MCF 10A (cell line): ENCODE data around the gene ACKR1. TPM values are rescaled to one million over a fixed set of nuclear protein-coding genes. Genes with fewer than 3 reads are reported as not detected.

Source experiments
- BruUV-seq: library from RNA; stranded (reverse); fragments of 400-500 nt; replicated peaks from 2 replicates; lab custom pipeline; 2021; lab: Mats Ljungman, UMichigan
- CTCF ChIA-PET: fragments of 300-600 bp; sonication (Branson Sonifier 250); formaldehyde crosslinking; extraction: SDS; loops from one replicate; lab custom pipeline; 2021; ENCODE audit warnings: antibody characterized with exemption, inconsistent platforms; lab: Yijun Ruan, JAX
- POLR2A ChIA-PET: fragments of 300-600, 350-650 bp; sonication (Branson Sonifier 250); formaldehyde crosslinking; extraction: SDS; loops from one replicate; lab custom pipeline; 2020; ENCODE audit warnings: antibody characterized with exemption, inconsistent platforms; lab: Yijun Ruan, JAX
- DNase-seq: peaks from one replicate; pipeline ENCODE4 v3.0.0-alpha.2; 2018; ENCODE audit not compliant: unreplicated experiment
- H3K27ac Mint-ChIP-seq: one replicate; pipeline ENCODE4 v1.8.0; 2022; ENCODE audit warnings: mild to moderate bottlenecking, low read depth, mixed read lengths; ENCODE audit not compliant: unreplicated experiment
- H3K27me3 Mint-ChIP-seq: one replicate; pipeline ENCODE4 v1.8.0; 2022; ENCODE audit warnings: mixed read lengths; ENCODE audit not compliant: insufficient read depth, unreplicated experiment
- H3K36me3 Mint-ChIP-seq: one replicate; pipeline ENCODE4 v1.8.0; 2022; ENCODE audit warnings: mild to moderate bottlenecking, moderate library complexity, mixed read lengths; ENCODE audit not compliant: insufficient read depth, unreplicated experiment
- H3K4me1 Mint-ChIP-seq: one replicate; pipeline ENCODE4 v1.8.0; 2022; ENCODE audit warnings: mixed read lengths; ENCODE audit not compliant: insufficient read depth, unreplicated experiment
- H3K4me3 Mint-ChIP-seq: one replicate; pipeline ENCODE4 v1.8.0; 2022; ENCODE audit warnings: mild to moderate bottlenecking, moderate library complexity, mixed read lengths; ENCODE audit not compliant: unreplicated experiment
- H3K9me3 Mint-ChIP-seq: one replicate; pipeline ENCODE4 v1.8.0; 2022; ENCODE audit warnings: mixed read lengths; ENCODE audit not compliant: unreplicated experiment
- intact Hi-C: fragments of 100-400 bp; cut with micrococcal nuclease; formaldehyde crosslinking; loops from 2 replicates; pipeline ENCODE4 v1.14.1; 2022
- total RNA-seq: library from RNA; stranded (reverse); gene quantifications from 2 replicates; pipeline ENCODE4 v1.2.3, GENCODE V29; 2022
- TF ChIP-seq, protein P1 (sequence below): fragments of 200-600 bp; IDR thresholded peaks from one replicate; pipeline ENCODE4 v1.8.0; 2022; ENCODE audit warnings: antibody characterized with exemption, mild to moderate bottlenecking; ENCODE audit not compliant: unreplicated experiment

ACKR1 gene
- total RNA-seq, 1 experiment from 2014 or later: 47.6 TPM

- intact Hi-C loops: no loop called here
Observed at GRCh38 chr1:159172614-159173291, 31.9 kb upstream of the ACKR1 start.

DNA sequence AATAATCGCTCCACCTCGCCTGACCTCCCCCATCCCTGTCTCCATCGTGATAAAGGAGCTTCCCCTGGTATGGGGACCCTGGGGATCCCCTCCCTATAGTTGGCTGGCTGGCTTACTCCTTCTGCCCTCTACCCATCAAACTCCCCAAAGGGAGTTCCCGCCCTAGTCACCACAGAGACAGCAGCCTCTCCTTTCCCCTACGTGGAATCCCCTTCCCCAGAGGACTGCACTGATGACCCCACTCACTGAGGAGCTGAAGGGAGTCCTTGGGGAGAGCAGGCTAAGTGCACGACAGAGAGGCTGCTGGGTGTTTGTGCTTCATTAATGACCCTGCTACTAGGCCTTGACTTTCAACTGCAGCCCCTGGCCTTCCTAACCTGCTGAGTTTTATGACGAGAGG is 31.4 kb upstream of the ACKR1 start:
- DNase-seq: no peak
- ChIA-PET POLR2A (interaction anchor here (1.0 to 1.6 kb wide), 2 partner anchors 26 to 55 kb away, joined by 3 to 5 read pairs; no protein-coding TSS in a partner anchor), CTCF (interaction anchor here (0.5 to 14.1 kb wide), 7 partner anchors 12 to 767 kb away, joined by 3 to 386 read pairs (median 9); partner anchors contain the start of gene ACKR1)
- TF ChIP-seq, protein P1, sequence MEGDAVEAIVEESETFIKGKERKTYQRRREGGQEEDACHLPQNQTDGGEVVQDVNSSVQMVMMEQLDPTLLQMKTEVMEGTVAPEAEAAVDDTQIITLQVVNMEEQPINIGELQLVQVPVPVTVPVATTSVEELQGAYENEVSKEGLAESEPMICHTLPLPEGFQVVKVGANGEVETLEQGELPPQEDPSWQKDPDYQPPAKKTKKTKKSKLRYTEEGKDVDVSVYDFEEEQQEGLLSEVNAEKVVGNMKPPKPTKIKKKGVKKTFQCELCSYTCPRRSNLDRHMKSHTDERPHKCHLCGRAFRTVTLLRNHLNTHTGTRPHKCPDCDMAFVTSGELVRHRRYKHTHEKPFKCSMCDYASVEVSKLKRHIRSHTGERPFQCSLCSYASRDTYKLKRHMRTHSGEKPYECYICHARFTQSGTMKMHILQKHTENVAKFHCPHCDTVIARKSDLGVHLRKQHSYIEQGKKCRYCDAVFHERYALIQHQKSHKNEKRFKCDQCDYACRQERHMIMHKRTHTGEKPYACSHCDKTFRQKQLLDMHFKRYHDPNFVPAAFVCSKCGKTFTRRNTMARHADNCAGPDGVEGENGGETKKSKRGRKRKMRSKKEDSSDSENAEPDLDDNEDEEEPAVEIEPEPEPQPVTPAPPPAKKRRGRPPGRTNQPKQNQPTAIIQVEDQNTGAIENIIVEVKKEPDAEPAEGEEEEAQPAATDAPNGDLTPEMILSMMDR: no peak
- intact Hi-C loops: no loop called here
- Mint-ChIP-seq H3K4me3 (peak overlapping the region; percentile 83), H3K27ac (no peak overlapping the region), H3K27me3 (peaks cover 10% of the 10 kb centered on the region), H3K9me3 (no peaks in the 10 kb centered on the region), H3K4me1 (peaks cover 57% of the 10 kb centered on the region), H3K36me3 (peaks cover 47% of the 10 kb centered on the region)
- no TSS peak for BruUV-seq

More at GRCh38 chr1:159172614-159173291, 31.9 kb upstream of the ACKR1 start:
- H3K4me3 Mint-ChIP-seq: peak overlapping the region; percentile 83
- no peaks in the 10 kb centered on the region for H3K9me3 Mint-ChIP-seq
- BruUV-seq: no TSS peak
- CTCF ChIA-PET: interaction anchor here (0.6 to 14.1 kb wide), 5 partner anchors 11 to 67 kb away, joined by 4 to 386 read pairs (median 11); partner anchors contain the start of gene ACKR1
- peaks cover 42% of the 10 kb centered on the region for H3K36me3 Mint-ChIP-seq
- POLR2A ChIA-PET: interaction anchor here (1.0 to 1.6 kb wide), 2 partner anchors 25 to 54 kb away, joined by 3 to 5 read pairs; no protein-coding TSS in a partner anchor
- H3K27ac Mint-ChIP-seq: no peak overlapping the region
- peak; percentile 88 for DNase-seq
- H3K4me1 Mint-ChIP-seq: peaks cover 63% of the 10 kb centered on the region
- peaks cover 10% of the 10 kb centered on the region for H3K27me3 Mint-ChIP-seq
- TF ChIP-seq, protein P1: no peak

GRCh38 chr1:159175571-159175970 is 29.1 kb upstream of the ACKR1 start:
- peaks cover 45% of the 10 kb centered on the region for H3K4me1 Mint-ChIP-seq
- no peak overlapping the region for H3K27ac Mint-ChIP-seq
- H3K36me3 Mint-ChIP-seq: peaks cover 70% of the 10 kb centered on the region
- ChIA-PET POLR2A (no interaction called here), CTCF (interaction anchor here (0.6 to 5.7 kb wide), 7 partner anchors 12 to 831 kb away, joined by 3 to 58 read pairs (median 4); partner anchors contain the start of gene DUSP23)
- DNase-seq: peak; percentile 45
- intact Hi-C loops: no loop called here
- peaks cover 19% of the 10 kb centered on the region for H3K27me3 Mint-ChIP-seq
- no TSS peak for BruUV-seq
- TF ChIP-seq, protein P1: no peak
- peak overlapping the region; percentile 20 for H3K4me3 Mint-ChIP-seq
- no peaks in the 10 kb centered on the region for H3K9me3 Mint-ChIP-seq

GRCh38 chr1:159177272-159177907 is 27.3 kb upstream of the ACKR1 start:
- TF ChIP-seq, protein P1: no peak
- no TSS peak for BruUV-seq
- no peak overlapping the region for H3K27ac Mint-ChIP-seq
- POLR2A ChIA-PET: interaction anchor here (0.7 to 1.1 kb wide), 3 partner anchors 13 to 31 kb away, joined by 3 to 4 read pairs (median 3); no protein-coding TSS in a partner anchor
- intact Hi-C loops: no loop called here
- peaks cover 35% of the 10 kb centered on the region for H3K27me3 Mint-ChIP-seq
- CTCF ChIA-PET: interaction anchor here (0.5 to 5.7 kb wide), 10 partner anchors 12 to 314 kb away, joined by 3 to 58 read pairs (median 3); no protein-coding TSS in a partner anchor
- H3K4me3 Mint-ChIP-seq: no peak overlapping the region
- peaks cover 33% of the 10 kb centered on the region for H3K4me1 Mint-ChIP-seq
- H3K9me3 Mint-ChIP-seq: no peaks in the 10 kb centered on the region
- H3K36me3 Mint-ChIP-seq: peaks cover 88% of the 10 kb centered on the region
- DNase-seq: peak; percentile 93
